ENCODE data around the gene UCN.

DNA sequence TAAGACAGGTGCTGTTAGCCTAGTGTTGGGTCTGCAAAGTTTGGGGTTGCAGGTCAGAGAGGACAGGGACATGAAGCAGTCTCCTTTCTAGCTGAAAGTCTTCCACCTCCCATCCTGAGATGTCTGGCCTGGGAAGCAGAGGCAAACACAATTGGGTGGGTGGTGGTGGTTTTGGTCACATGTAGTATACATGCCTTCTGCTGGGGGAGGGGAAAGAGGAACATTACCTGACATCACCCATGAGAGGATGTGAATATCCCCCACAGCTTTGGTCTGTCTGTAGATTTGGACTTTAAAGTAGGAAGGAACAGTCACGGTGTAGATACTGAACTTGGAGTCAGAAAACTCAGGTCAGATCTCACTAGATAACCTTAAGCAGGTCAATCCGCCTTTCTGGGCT lies 37.6 kb downstream of the UCN start:
- TF ChIP-seq, protein P1, sequence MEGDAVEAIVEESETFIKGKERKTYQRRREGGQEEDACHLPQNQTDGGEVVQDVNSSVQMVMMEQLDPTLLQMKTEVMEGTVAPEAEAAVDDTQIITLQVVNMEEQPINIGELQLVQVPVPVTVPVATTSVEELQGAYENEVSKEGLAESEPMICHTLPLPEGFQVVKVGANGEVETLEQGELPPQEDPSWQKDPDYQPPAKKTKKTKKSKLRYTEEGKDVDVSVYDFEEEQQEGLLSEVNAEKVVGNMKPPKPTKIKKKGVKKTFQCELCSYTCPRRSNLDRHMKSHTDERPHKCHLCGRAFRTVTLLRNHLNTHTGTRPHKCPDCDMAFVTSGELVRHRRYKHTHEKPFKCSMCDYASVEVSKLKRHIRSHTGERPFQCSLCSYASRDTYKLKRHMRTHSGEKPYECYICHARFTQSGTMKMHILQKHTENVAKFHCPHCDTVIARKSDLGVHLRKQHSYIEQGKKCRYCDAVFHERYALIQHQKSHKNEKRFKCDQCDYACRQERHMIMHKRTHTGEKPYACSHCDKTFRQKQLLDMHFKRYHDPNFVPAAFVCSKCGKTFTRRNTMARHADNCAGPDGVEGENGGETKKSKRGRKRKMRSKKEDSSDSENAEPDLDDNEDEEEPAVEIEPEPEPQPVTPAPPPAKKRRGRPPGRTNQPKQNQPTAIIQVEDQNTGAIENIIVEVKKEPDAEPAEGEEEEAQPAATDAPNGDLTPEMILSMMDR (optimal IDR thresholded peaks at IDR 0.05 in 1 of 3, IDR thresholded peaks at IDR 0.05 in 1 of 3, conservative IDR thresholded peaks at IDR 0.05 in 1 of 3; ENCODE audit: extremely low read depth in 1 of 3, insufficient read depth in 2 of 3, low read length in 3 of 3) = no peak
- no peak for TF ChIP-seq EZH2 (IDR thresholded peaks at IDR 0.05; ENCODE audit: low read length)

Data from keratinocyte (primary cell).